Measurements from ENCODE around the gene CAPN15.
"Not testable (repeated sequence)": the region's sequence is repeated elsewhere in the genome, so short reads cannot be mapped to it uniquely, and the experiment has no call there.

Gene CAPN15

GRCh38 chr16:527015-527903, at the start of gene CAPN15:
CAPN15 (plus strand) TSS chr16:527712; CDS start chr16:546839, 19,127 bp downstream.
- peak; percentile 82 for DNase-seq (ENCODE audit: low read depth)

GRCh38 chr16:478287-478686, 49.2 kb upstream of the CAPN15 start:
- DNase-seq (ENCODE audit: low read depth) = not testable (repeated sequence)

GRCh38 chr16:482468-483185, 44.9 kb upstream of the CAPN15 start:
- no peak for DNase-seq (ENCODE audit: low read depth)

- DNase-seq (ENCODE audit: low read depth) = no peak
Measured at GRCh38 chr16:483341-484075, 44.0 kb upstream of the CAPN15 start.

- DNase-seq (ENCODE audit: low read depth) = no peak
Measured at GRCh38 chr16:489606-490005, 37.9 kb upstream of the CAPN15 start.

- no peak for DNase-seq (ENCODE audit: low read depth)
Measured at GRCh38 chr16:490768-491167, 36.7 kb upstream of the CAPN15 start.

GRCh38 chr16:491220-491919, 36.1 kb upstream of the CAPN15 start:
- DNase-seq (ENCODE audit: low read depth) = no peak

GRCh38 chr16:492211-492875, 35.2 kb upstream of the CAPN15 start:
- DNase-seq (ENCODE audit: low read depth) = no peak

GRCh38 chr16:494676-495075, 32.8 kb upstream of the CAPN15 start:
- DNase-seq (ENCODE audit: low read depth) = not testable (repeated sequence)

- DNase-seq (ENCODE audit: low read depth) = no peak
Measured at GRCh38 chr16:495127-495748, 32.3 kb upstream of the CAPN15 start.

- DNase-seq (ENCODE audit: low read depth) = no peak
Measured at GRCh38 chr16:496097-496886, 31.2 kb upstream of the CAPN15 start.

GRCh38 chr16:497258-497657, 30.3 kb upstream of the CAPN15 start:
- no peak for DNase-seq (ENCODE audit: low read depth)

GRCh38 chr16:499924-500323, 27.6 kb upstream of the CAPN15 start:
- DNase-seq (ENCODE audit: low read depth) = no peak

- no peak for DNase-seq (ENCODE audit: low read depth)
Measured at GRCh38 chr16:500709-501108, 26.8 kb upstream of the CAPN15 start.

- no peak for DNase-seq (ENCODE audit: low read depth)
Measured at GRCh38 chr16:502179-502943, 25.2 kb upstream of the CAPN15 start.

GRCh38 chr16:503150-504071, 24.1 kb upstream of the CAPN15 start:
- no peak for DNase-seq (ENCODE audit: low read depth)

GRCh38 chr16:505479-506245, 21.9 kb upstream of the CAPN15 start:
- no peak for DNase-seq (ENCODE audit: low read depth)

GRCh38 chr16:506246-506546, 21.3 kb upstream of the CAPN15 start:
- DNase-seq (ENCODE audit: low read depth) = no peak

Data from stimulated activated CD8-positive, alpha-beta memory T cell treated with anti-CD3 and anti-CD28 coated beads, Interleukin-12 subunit alpha, Interleukin-12 subunit beta, amount 100 ng/mL, for 4 hours (primary cell).